GM18502 (cell line): ENCODE results near the gene PPP1CA.

ENCODE experiments used
- ATAC-seq: cut with Tn5 transposase; IDR thresholded peaks from one replicate; pipeline ENCODE4 v1.9.1; 2021; ENCODE audit warnings: mild to moderate bottlenecking; ENCODE audit not compliant: unreplicated experiment, poor library complexity

PPP1CA gene

DNA sequence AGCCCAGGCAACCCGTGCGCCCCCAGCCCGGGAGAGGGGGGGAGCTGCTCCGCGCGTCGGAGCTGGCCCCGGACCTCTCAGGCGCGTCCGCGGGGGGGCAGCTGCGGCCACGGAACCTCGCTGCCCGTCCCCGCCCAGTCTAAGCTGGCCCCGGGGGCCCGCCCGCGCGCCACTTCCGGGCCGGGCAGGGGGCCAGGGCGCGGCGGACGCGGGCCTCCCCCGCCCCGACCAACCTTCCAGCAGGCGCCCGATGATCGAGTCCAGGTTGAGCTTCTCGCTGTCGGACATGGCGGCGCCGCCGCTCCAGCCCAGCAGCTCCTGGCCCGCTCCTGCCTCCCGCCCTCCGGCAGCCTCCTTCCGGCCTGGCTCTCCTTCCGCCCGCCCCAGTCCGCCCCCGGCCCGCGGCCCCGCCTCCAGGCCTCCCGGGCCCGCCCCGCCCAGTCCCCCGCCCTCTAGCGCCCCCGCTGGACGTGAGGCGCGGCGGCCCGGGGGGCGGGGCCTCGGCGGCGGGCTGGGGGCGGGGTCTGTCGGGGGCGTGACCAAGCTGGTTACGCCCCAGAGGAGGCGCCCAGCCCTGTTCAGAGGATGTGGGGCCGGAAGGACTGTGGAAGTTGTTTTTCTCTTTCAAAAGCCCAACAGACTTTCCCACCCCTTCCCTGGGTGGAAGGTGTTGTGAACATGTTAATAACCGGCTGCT is at the start of gene PPP1CA:
PPP1CA (minus strand) TSS at position 364 of the 697 bp plus-strand sequence; CDS start at position 288, 76 bp downstream.
- ATAC-seq: peak; percentile 56

DNA sequence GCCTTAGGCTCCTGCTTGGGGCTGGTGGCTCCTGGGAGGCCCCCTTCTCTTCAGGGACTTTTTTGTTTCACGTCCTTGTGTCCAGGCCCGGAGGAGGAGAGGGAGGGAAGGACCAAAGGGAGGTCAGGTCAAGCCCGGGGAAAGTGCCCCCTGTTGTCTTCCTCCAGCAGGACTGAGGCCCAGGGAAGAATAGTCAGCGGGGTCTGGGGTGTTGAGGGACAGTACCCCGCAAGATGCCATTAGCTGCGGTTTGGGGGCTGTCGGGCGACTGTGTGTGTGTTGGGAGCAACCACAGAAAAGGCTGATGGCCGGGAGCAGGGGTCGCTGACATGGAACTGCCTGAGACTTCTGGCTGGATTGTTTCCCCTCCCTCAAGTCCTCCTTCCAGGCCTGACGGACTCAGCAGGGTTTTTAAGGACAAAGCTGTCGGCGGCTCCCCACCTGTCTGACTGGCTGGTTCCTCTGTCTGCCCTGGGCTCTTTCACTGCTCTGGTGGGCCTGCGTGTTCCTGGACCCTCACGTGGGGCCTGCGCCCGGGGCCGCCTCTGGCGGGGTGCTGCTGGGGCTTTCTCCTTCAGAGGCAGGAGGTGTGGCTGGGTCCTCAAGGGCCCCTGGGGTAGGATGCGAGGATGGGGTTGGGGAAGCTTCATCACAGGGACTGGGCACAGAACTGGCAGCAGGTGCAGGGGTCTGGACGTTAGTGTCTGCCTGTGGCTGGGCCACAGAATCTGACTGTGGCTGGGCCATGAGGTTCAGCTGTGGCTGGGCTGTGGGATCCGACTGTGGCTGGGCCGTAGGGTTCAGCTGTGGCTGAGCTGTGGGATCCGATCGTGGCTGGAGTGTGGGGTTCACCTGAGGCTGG is 49.4 kb upstream of the PPP1CA start:
- no peak for ATAC-seq

DNA sequence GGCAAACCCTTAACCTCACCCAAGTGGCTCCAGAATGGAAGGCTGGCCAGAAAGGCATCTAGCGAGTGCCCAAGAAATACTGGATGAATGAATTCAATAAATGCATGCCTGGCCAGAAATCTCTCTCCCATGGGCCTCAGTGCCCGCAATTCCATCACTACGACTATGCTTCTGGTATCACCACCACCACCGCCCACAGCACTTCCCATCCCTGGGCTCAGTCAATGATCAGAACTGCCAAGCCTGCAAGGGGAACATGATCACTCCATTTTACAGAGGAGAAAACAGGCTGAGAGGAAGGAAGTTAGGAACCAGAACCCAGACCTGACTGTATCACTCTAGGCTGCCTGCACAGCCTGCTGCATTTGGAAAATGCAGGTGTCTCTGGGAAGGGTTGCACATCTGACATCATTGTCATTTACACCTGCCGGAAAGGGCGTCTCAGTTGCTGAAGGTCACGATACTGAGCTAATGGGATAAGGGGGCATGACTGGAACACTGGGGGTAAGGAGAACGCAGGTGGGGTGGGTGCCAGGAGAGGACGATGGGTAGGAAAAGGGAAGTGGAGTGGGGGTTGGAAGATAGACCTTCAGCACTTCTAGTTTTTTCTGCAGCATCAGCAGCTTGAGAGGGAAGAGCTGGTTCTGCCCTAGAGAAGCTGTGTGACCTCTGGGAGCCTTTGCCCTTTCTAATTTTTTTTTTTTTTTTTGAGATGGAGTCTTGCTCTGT is 47.6 kb upstream of the PPP1CA start:
- no peak for ATAC-seq

DNA sequence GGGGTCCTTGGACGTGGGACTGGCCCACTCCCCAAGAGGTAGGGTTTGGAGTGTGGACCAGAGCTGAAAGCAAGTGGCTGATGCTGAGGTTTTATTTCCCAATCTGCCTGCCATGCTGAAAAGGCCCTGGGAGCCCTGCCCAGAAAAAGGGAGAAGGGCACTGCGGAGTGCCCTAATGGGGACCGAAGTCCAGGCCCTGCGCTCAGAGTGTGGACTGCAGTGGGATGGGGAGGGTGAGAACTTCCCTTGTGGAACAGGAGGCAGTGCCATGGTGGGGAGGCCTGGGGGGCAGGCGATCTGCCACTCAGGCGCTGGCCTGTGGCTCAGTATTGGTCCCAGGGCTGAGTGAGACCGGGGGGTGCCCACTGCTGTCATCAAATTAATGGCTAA is 46.6 kb upstream of the PPP1CA start:
- no peak for ATAC-seq

DNA sequence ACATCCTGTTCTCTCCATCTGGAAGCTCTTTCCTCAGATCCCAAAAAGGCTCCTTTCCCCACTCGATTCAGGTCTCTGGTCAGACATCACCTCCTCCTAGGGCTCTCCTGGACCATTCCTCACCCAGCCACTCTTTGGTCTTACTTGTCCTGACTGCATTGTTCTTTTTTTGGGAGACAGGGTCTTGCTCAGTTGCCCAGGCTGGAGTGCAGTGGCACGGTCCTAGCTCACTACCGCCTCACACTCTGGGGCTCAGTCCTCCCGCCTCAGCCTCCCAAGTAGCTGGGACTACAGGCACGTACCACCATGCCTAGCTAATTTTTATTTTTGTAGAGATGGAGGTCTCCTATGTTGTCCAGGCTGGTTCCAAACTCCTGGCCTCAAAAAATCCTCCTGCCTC is 43.9 kb upstream of the PPP1CA start:
- no peak for ATAC-seq

DNA sequence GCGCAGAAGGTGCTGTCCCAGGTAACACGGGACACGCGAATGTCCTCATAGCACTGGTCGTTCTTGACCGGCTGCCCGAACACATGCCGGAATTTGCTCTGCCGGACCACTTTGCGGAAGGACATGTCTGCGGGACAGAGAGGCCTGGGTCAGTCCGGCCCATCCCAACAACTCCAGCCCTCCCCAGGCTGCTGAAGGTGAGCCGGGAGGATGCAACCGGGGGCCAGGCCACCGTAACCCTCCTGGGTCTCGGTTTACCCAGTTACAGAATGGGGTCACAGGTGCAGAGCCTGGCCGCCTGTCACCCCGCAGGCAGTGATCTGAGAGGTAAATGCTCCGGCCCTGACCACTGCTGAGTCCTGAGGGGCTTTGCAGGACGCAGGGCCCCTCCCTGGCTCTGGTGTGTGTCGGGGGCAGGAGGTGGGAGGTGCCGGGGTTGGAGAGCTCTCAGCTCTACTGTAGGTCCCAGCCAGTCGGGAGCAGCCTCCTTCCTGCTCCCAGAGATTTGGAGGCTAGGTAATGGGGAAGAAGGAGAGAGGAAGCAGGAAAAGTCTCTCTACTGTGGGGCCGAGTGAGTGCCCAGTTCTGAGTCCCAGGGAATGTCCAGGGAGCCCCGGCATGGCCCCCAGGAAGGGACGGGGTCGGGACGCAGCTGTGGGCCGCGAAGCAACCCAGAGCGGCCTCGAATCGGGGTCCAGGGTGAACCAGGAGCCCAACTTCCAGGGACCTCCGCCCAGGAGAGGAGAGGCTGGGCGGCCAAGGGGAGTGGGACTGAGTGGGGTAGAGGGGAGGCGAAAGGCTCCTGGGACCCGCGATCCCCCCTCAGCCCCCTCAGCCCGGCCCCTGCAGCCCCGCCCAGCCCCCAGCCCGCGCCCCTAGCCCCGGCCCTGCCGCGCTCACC is 41.1 kb upstream of the PPP1CA start:
- ATAC-seq: no peak

DNA sequence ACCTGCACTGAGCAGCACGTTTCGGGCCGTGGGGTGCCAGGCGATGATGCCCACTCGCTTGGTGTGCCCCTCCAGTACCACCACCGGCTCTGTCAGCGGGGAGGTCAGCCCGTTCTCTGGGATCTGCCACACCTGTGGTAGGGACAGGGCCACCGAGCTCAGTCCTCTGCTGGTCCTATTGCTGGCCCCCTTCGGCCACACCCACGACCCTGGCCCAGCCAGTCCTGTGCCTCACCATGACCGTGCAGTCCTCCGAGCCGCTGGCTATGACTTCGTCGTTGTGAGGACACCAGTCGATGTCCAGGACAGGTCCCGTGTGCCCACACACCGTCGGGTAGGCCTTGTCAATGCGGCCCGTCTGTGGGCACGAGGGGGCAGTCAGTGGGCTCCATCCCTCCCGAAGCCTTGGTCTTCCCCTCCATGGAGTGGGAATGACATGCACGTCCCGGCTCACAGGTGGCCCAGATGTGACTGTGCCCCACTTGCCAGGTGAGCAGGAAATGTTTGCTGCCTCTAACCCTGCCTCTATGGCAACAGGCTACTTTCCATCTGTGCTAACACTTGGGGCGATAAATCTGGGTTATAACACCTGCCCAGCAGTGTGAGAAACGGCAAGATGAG is 40.2 kb upstream of the PPP1CA start:
- no peak for ATAC-seq

DNA sequence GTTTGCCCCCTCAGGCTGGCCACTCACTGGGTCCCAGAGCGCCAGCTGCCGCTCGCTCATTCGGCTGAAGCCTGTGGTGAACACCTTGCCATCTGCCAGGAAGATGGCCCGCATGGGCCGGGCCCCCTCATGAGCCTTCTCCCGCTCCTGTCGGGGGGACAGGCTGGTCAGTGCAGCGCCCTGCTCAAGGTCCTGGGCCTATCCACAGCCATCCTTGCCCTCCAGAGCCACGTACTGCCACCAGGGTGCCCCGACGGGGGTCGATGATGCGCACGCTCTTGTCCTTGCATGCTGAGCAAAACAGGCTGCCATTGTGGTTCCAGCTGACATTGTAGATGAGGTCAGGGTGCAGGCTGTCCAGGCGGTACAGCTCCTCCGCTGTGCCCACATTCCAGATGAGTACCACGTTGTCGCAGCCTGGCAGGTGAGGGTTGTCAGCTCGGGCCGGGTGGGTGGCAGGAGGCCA is 39.5 kb upstream of the PPP1CA start:
- ATAC-seq: no peak

DNA sequence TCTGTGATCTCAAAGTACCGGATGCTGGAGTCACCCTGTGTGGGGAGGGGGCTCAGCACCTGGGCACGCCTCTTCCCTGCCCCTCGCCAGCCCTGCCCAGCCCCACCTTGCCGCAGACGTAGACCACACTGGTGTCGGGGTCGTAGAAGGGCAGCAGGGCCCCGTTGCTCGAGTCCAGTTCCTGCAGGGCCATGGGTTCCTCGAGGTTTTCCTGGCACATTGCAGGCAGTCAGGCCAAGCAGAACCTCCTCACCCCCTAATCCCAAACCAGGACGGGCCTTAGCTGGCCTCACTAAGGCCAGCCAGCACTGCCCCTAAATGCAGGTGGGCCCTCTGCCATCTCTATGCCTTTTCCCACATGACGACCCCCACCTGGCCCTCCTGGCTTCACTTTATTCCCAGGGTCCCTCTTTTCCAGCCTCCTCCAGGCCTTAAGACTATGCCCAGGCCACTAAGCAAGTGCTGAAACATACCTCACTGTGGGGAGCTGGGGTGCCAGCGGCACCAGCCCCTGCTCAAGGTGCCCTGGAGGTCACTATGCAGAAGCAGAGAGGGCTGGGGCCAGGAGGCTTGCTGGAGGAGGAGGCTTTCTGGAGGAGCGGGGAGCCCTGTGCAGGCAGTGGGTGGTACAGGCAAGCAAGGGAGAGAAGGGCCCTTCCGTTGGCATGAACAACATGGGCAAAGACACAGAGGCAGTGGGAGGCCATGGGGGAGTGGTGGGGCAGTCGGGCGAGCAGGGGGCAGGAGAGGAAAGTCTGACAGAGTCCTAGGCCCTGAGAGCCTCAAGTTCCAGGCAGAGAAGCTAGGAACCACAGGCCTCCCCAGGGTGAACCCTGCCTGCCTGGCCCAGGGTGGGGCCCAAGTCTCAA is 38.8 kb upstream of the PPP1CA start:
- no peak for ATAC-seq

DNA sequence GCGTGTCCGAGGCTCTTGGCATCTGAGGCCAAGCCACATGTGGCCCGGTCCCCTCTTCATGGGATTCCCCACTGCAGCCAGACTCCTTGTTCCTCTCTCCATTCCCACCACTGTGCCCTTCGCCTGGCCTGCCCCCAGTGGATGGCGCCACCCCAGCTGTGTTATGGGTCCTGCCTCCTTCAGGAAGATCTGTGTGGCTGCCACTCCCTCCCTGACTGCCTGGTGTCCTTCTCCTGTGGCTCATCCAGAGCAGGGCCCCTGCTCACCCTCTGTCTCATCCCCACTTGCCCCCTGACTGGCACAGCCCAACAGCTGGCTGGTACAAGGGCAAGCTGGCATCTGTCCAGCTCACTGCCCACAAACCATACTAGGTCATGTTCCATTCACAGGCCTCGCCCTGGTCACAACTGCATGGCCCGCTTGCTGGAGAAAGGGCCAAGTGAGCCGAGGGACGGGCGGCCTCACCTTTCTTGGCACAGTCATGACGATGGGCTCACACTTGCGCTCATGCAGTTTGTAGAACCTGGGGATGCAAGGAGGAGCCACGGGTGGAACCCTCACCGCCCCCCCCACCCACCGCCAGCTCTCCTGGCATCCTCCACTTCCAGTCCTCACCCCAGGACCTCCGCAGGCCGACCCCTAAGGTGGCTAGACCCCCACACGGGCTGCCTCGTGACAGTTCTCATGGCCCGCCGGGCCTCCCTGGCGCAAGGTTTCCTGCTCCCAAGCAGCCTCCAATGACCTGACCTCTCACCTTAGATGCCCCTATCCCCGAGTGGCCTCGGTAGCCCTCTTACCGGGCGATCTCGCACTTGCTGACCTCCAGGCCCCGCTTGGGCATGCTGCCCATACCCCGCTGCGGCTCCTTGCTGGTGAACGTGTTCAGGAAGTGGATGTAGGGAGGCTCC is 37.9 kb upstream of the PPP1CA start:
- no peak for ATAC-seq

DNA sequence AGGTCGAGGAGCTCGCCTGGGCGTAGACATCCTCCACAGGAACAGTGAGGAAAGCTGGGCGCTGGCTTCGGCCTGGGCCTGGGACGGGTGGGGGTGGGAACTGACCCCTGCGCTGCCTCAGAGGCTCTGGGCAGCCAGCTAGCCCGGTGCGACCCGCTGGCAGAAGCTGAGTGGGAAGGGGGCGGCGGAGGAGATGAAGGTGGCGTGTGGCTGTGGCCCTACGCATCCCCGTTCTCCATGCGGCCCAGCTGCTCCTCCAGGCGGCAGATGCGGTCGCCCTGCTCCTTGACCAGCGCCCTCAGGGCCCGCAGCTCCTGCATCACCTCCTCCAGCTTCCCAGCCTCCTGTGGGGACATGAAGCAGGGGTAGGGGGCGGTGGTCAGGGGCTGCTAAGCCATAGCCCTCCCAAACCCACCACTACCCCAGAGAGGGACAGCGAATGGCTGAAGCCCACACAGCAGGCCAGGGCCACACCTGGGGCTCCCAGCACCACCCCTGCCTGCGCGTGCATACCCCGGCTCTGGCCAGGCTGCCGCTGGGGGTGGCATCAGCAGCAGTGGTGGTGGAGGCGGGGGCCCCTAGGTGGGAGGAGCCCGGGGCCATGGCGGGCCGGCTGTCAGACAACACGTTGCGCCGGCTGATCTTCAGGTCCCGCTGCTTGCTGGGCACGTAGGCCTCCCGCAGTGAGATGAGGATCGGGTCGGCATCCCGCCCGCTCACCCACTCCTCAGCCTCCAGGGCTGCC is 36.7 kb upstream of the PPP1CA start:
- no peak for ATAC-seq

DNA sequence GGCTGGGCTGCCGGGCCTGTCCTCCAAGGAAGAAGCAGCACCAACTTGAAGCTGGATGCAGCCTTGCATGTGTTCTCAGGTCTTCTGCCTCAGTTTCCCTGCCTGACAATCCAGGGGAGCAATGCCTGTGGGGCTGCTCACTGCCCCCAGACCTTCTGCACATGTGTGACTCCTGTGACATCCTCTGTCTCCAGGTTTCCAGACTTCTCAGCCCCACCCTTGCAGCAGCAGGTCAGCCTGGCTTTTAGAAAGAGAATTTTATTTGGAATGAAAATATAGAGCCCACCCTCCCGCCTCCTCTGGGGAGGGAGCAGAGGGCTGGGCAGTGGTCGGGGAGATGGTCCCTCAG is 36.1 kb upstream of the PPP1CA start:
- ATAC-seq: no peak

DNA sequence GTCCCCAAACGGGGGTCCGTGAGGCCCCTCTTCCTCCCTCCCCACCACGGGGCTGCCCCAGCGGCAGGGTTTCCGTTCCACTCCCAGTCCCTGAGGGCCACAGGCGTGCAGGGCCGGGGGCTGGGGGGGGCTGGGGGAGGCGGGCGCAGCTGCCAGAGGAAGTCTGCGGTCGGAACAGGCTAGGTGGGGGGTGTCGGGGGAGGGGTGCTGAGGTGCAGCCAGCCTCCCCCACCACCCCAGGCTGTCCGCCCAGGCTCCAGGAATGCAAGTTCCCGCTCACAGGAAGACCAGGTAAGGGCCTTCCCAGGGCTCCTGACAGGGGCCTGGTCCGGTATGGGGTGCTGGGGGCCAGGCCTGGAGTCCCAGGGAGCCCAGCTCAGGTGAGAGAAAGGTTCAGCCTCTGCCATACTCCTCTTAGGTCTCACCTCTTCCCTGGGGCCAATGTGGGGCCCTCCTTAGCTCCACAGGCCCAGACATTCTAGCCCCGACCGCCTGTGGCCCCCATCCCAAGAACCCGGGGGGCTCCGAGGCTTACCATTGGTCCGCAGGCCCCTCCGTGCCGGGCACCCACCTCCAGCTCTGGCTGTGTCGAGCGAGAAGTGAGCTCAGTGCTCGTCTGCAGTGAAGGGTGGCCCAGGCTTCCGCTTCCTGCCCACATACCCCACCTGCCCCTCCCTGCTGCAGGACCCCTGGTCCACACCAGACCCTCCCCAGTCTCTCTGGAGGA is 35.6 kb upstream of the PPP1CA start, which contains the start of gene PTPRCAP:
PTPRCAP (minus strand) TSS at position 601 of the 727 bp plus-strand sequence; CDS start at position 538, 63 bp downstream.
- no peak for ATAC-seq

DNA sequence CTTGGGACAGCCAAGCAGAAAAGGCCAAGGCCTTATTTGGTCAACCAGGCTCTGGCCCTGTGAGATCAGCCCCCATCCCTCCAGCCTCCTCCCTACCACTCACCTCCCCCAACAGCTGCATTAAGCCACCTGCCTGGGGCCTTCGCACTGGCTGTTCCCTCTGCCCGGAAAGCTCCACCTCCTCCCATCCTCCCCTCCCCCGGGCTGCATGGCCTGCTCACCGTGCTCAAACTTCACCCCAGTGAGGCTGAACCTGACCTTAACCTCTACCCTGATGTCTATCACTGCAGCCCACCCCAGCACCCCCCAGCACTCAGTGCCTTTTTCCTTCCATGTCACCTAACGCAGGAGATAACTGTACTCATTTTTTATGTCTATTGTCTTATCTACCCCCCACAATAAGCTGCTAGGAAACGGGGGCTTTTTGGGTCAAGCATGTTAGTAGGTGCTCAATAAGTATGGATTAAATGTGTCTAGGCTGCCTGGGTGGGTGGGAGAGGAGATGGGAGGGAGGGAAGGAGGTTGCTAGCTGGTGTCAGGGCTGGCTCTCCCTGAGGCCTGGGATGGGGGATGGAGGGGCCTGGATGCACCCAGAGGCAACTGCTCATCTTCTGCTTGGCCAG is 34.9 kb upstream of the PPP1CA start:
- ATAC-seq: no peak

DNA sequence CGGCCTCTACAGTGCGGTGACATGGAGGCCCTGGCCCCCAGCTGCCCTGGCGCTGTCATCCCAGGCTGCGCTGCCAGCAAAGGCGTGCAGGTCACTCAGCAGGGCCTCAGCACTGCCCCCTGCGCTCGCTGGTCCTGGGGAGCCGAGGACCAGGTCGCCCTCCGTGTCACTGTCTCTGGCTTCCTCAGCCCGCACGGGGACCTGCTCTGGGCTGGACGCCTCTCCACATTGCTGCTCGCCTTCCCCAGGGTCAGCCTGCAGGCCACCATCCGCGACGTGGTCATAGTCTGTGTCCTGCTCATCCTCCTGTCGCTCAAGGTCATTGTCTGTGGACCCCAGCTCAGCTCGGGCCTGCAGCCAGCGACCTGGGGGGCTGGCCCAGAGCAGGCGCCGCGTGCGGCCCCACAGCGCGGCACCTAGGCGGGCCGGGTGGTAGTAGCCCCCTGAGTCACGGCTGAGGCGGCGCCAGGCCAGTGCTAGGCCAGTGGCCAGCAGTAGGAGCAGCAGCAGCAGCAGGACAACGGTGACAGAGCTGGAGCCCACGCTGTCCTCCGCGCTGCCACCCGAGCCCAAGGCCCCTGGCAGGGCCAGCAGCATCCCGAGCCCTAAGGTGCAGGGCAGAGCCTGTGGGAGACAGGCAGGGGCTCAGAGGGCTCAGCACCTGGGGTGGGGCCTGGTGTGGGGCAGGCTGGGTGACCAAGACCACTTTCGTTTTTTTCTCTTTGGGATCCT is 34.2 kb upstream of the PPP1CA start:
- no peak for ATAC-seq
